Activated CD8-positive, alpha-beta T cell treated with anti-CD3 and anti-CD28 coated beads for 36 hours (primary cell): ENCODE measurements around the gene SCN7A. TPM values are rescaled to one million over a fixed set of nuclear protein-coding genes. Genes with fewer than 3 reads are reported as not detected.

Experiments
- ATAC-seq: fragments of 200-7000 bp; cut with Tn5 transposase; one replicate; pipeline ENCODE4 v1.10.0; 2021; ENCODE audit warnings: mild to moderate bottlenecking, moderate library complexity
- CTCF ChIA-PET: fragments of 350-600 bp; sonication (Branson Sonifier 250); formaldehyde crosslinking; loops from one replicate; lab custom pipeline; 2021; ENCODE audit warnings: antibody characterized with exemption; lab: Charles Lee
- POLR2A ChIA-PET: fragments of 350-600 bp; sonication (Branson Sonifier 250); formaldehyde crosslinking; loops from one replicate; lab custom pipeline; 2021; ENCODE audit warnings: antibody characterized with exemption; lab: Charles Lee
- DNase-seq: peaks from one replicate; pipeline ENCODE4 v3.0.0-alpha.2; 2020
- H3K27ac Mint-ChIP-seq: one replicate; pipeline ENCODE4 v1.8.0; 2021; ENCODE audit warnings: mild to moderate bottlenecking, mixed read lengths
- H3K27me3 Mint-ChIP-seq: one replicate; pipeline ENCODE4 v1.8.0; 2021; ENCODE audit warnings: mixed read lengths
- H3K36me3 Mint-ChIP-seq: one replicate; pipeline ENCODE4 v1.8.0; 2021; ENCODE audit warnings: low read depth, mixed read lengths
- H3K4me1 Mint-ChIP-seq: one replicate; pipeline ENCODE4 v1.8.0; 2021; ENCODE audit warnings: low read depth, mixed read lengths
- H3K4me3 Mint-ChIP-seq: one replicate; pipeline ENCODE4 v1.8.0; 2021; ENCODE audit warnings: mild to moderate bottlenecking, moderate library complexity, mixed read lengths
- H3K9me3 Mint-ChIP-seq: one replicate; pipeline ENCODE4 v1.8.0; 2021; ENCODE audit warnings: mixed read lengths
- CTCF ChIP-seq: fragments of 200-600 bp; IDR thresholded peaks from one replicate; pipeline ENCODE4 v1.8.0; 2022; ENCODE audit warnings: antibody characterized with exemption, mild to moderate bottlenecking
- intact Hi-C: fragments of 100-400 bp; cut with micrococcal nuclease; formaldehyde crosslinking; loops from one replicate; pipeline ENCODE4 v1.10.0; 2022
- total RNA-seq, 2 experiments: library from RNA; stranded (reverse); gene quantifications; one replicate each; pipeline ENCODE4 v1.2.3, GENCODE V29; 2021

SCN7A gene
- not detected for total RNA-seq

GRCh38 chr2:166494140-166494624 is at the start of gene SCN7A:
SCN7A (minus strand) TSS chr2:166494249; CDS start chr2:166477696, 16,553 bp downstream.
- no peak for TF ChIP-seq CTCF
- POLR2A ChIA-PET = no interaction called here
- Mint-ChIP-seq H3K27ac (no peak within 1 kb of the TSS), H3K4me1 (no peaks in the 10 kb centered on the region), H3K27me3 (peaks cover 3% of the 10 kb centered on the region), H3K9me3 (peaks cover 2% of the 10 kb centered on the region), H3K4me3 (no peak within 1 kb of the TSS), H3K36me3 (no peaks in the 10 kb centered on the region)
- CTCF ChIA-PET = no interaction called here
- intact Hi-C loops = no loop called here
- ATAC-seq (no peak), DNase-seq (peak; percentile 45)

GRCh38 chr2:166539340-166540162 is 45.5 kb upstream of the SCN7A start:
- Mint-ChIP-seq H3K27ac (no peak overlapping the region), H3K27me3 (no peaks in the 10 kb centered on the region), H3K9me3 (no peaks in the 10 kb centered on the region), H3K4me1 (peaks cover 2% of the 10 kb centered on the region), H3K36me3 (no peaks in the 10 kb centered on the region), H3K4me3 (no peak overlapping the region)
- intact Hi-C loops = loop anchor here (5.0 kb wide), 2 partner anchors 673 to 1578 kb away; no protein-coding TSS in a partner anchor
- TF ChIP-seq CTCF = peak; percentile 81
- POLR2A ChIA-PET = no interaction called here
- ATAC-seq (peak; percentile 74), DNase-seq (peak; percentile 18)
- CTCF ChIA-PET = interaction anchor here (0.6 to 2.3 kb wide), 17 partner anchors 8 to 1580 kb away, joined by 3 to 17 read pairs (median 4); no protein-coding TSS in a partner anchor

- Mint-ChIP-seq H3K27me3 (peaks cover 1% of the 10 kb centered on the region), H3K27ac (no peak overlapping the region), H3K36me3 (no peaks in the 10 kb centered on the region), H3K4me3 (no peak overlapping the region), H3K4me1 (peaks cover 2% of the 10 kb centered on the region), H3K9me3 (no peaks in the 10 kb centered on the region)
- ChIA-PET CTCF (no interaction called here), POLR2A (no interaction called here)
- intact Hi-C loops = loop anchor here (5.0 kb wide), 2 partner anchors 676 to 1581 kb away; no protein-coding TSS in a partner anchor
- DNase-seq (no peak), ATAC-seq (no peak)
- TF ChIP-seq CTCF = no peak
Observed at GRCh38 chr2:166536111-166536510, 42.1 kb upstream of the SCN7A start.

- ATAC-seq (no peak), DNase-seq (no peak)
- TF ChIP-seq CTCF = no peak
- no peak overlapping the region for H3K4me3 Mint-ChIP-seq
- no peak overlapping the region for H3K27ac Mint-ChIP-seq
- peaks cover 1% of the 10 kb centered on the region for H3K27me3 Mint-ChIP-seq
- H3K4me1 Mint-ChIP-seq = no peaks in the 10 kb centered on the region
- no peaks in the 10 kb centered on the region for H3K9me3 Mint-ChIP-seq
- POLR2A ChIA-PET = no interaction called here
- intact Hi-C loops = no loop called here
- H3K36me3 Mint-ChIP-seq = no peaks in the 10 kb centered on the region
- CTCF ChIA-PET = no interaction called here
Observed at GRCh38 chr2:166521155-166521554, 27.1 kb upstream of the SCN7A start.

GRCh38 chr2:166520604-166521003 is 26.6 kb upstream of the SCN7A start:
- Mint-ChIP-seq H3K4me3 (no peak overlapping the region), H3K9me3 (no peaks in the 10 kb centered on the region), H3K27me3 (peaks cover 1% of the 10 kb centered on the region), H3K4me1 (no peaks in the 10 kb centered on the region), H3K27ac (no peak overlapping the region), H3K36me3 (no peaks in the 10 kb centered on the region)
- ATAC-seq (no peak), DNase-seq (no peak)
- TF ChIP-seq CTCF = no peak
- intact Hi-C loops = no loop called here
- ChIA-PET CTCF (no interaction called here), POLR2A (no interaction called here)
